HepG2 (cell line): ENCODE results near the gene FBXO41. TPM values are rescaled to one million over a fixed set of nuclear protein-coding genes. Genes with fewer than 3 reads are reported as not detected.

Source experiments
- ATF7 ChIP-seq, 2 experiments: fragments of 450-650 bp in 1 of 2; sonication (generic) in 1 of 2; formaldehyde crosslinking in 1 of 2; IDR thresholded peaks; 2 replicates each; pipeline versions ENCODE4 v1.4.0 to v1.6.1; 2016 to 2020; ENCODE audit warnings: antibody characterized with exemption in 1 of 2, mild to moderate bottlenecking in 1 of 2, missing genetic modification reagents in 1 of 2
- HNF1A ChIP-seq, 2 experiments: sonication (generic) in 1 of 2; formaldehyde crosslinking in 1 of 2; IDR thresholded peaks; 2 replicates each; pipeline versions ENCODE4 v1.4.0 to v1.6.1; 2016 to 2020; ENCODE audit warnings: borderline replicate concordance in 1 of 2, low read depth in 1 of 2, mild to moderate bottlenecking in 1 of 2, missing genetic modification reagents in 1 of 2
- IKZF5 ChIP-seq: IDR thresholded peaks from 2 replicates; pipeline ENCODE4 v1.6.1; 2018; ENCODE audit warnings: missing genetic modification reagents, mild to moderate bottlenecking, missing compliant biosample characterization
- KDM5A ChIP-seq: fragments of 200-600 bp; sonication (generic); IDR thresholded peaks from 2 replicates; pipeline ENCODE4 v1.7.0; 2018; ENCODE audit warnings: antibody characterized with exemption, mild to moderate bottlenecking, low read length, borderline replicate concordance
- NFAT5 ChIP-seq: sonication (generic); formaldehyde crosslinking; IDR thresholded peaks from 2 replicates; pipeline ENCODE4 v1.4.0; 2020; ENCODE audit warnings: missing genetic modification reagents
- TBX3 ChIP-seq: fragments of 450-650 bp; IDR thresholded peaks from 2 replicates; pipeline ENCODE4 v1.6.1; 2017; ENCODE audit warnings: antibody characterized with exemption, mild to moderate bottlenecking, inconsistent platforms, borderline replicate concordance
- TCF7L2 ChIP-seq: IDR thresholded peaks from 2 replicates; pipeline ENCODE4 v1.6.1; 2011; ENCODE audit warnings: mild to moderate bottlenecking, low read depth, low read length, moderate library complexity
- ZFP37 ChIP-seq: sonication (generic); formaldehyde crosslinking; IDR thresholded peaks from 2 replicates; pipeline ENCODE4 v1.4.0; 2020; ENCODE audit warnings: missing genetic modification reagents, borderline replicate concordance
- ZNF335 ChIP-seq: sonication (generic); formaldehyde crosslinking; IDR thresholded peaks from 2 replicates; pipeline ENCODE4 v1.4.0; 2020; ENCODE audit warnings: missing genetic modification reagents
- ZNF552 ChIP-seq: sonication (generic); formaldehyde crosslinking; IDR thresholded peaks from 2 replicates; pipeline ENCODE4 v1.9.0; 2022; ENCODE audit warnings: missing genetic modification reagents, mild to moderate bottlenecking, borderline replicate concordance
- ZNF605 ChIP-seq: sonication (generic); formaldehyde crosslinking; IDR thresholded peaks from 2 replicates; pipeline ENCODE4 v1.8.0; 2022; ENCODE audit warnings: mild to moderate bottlenecking, missing genetic modification reagents
- polyA plus RNA-seq, 8 experiments: library from polyadenylated mRNA; depleted of rRNA in 3 of 8; stranded (reverse) in 7 of 8; unstranded in 1 of 8; fragments of >200 nt; fragmentation: Illumina TruSeq in 4 of 8; extraction: Trizol in 4 of 8; gene quantifications; 2 replicates each; pipeline versions ENCODE4 v1.2.1 to v1.2.3, GENCODE V29; 2011 to 2016; ENCODE audit warnings: low read depth in 4 of 8, missing spikeins in 1 of 8, mixed read lengths in 1 of 8; ENCODE audit not compliant: insufficient read depth in 1 of 8
- total RNA-seq, 5 experiments: library from RNA; depleted of rRNA; stranded (reverse); fragments of >200 nt; fragmentation: Illumina TruSeq; extraction: Trizol; gene quantifications; 2 replicates each; pipeline ENCODE4 v1.2.3, GENCODE V29; 2016; ENCODE audit warnings: low read depth in 1 of 5

The FBXO41 gene
- total and polyA plus RNA-seq, 2 of the 13 experiments (the other 11 are each of a cell fraction or from before 2014, with no cell fraction given): 4.2 to 10.3 TPM

GRCh38 chr2:73297151-73297559, 12.9 kb upstream of the FBXO41 start (continued):
- no peak for TF ChIP-seq NFAT5 (CRISPR knock-in tag)
- no peak for TF ChIP-seq ZNF605 (CRISPR knock-in tag)
- no peak for TF ChIP-seq IKZF5 (CRISPR knock-in tag)
- TF ChIP-seq KDM5A: no peak
- no peak for TF ChIP-seq ZFP37 (CRISPR knock-in tag)
- no peak for TF ChIP-seq ATF7 (IDR thresholded peaks at IDR 0.05)
- TF ChIP-seq ATF7 (CRISPR knock-in tag; IDR thresholded peaks at IDR 0.05): no peak
- no peak for TF ChIP-seq ZNF552 (CRISPR knock-in tag)
- TF ChIP-seq ZNF335 (CRISPR knock-in tag): no peak
- TF ChIP-seq TBX3: no peak
- TF ChIP-seq TCF7L2: no peak
- no peak for TF ChIP-seq HNF1A (IDR thresholded peaks at IDR 0.05; ENCODE audit: low read depth)
- no peak for TF ChIP-seq HNF1A (CRISPR knock-in tag; IDR thresholded peaks at IDR 0.05; ENCODE audit: borderline replicate concordance)
